Endodermal cell (in vitro differentiated cells): ENCODE measurements around the gene SIDT1. TPM values are rescaled to one million over a fixed set of nuclear protein-coding genes. Genes with fewer than 3 reads are reported as not detected.

Experiments used
- DNase-seq: peaks from one replicate; pipeline ENCODE4 v3.0.0-alpha.2; 2017
- H3K27ac ChIP-seq: 2 replicates; pipeline ENCODE4 v1.5.1; 2013; ENCODE audit warnings: mild to moderate bottlenecking, low read depth, low read length, moderate library complexity
- H3K27me3 ChIP-seq: 2 replicates; pipeline ENCODE4 v1.6.1; 2013; ENCODE audit warnings: mild to moderate bottlenecking, low read length, moderate library complexity; ENCODE audit not compliant: insufficient read depth, control insufficient read depth, poor library complexity, severe bottlenecking
- H3K36me3 ChIP-seq: 2 replicates; pipeline ENCODE4 v1.7.0; 2013; ENCODE audit warnings: mild to moderate bottlenecking, low read length, moderate library complexity; ENCODE audit not compliant: control insufficient read depth, insufficient read depth
- H3K4me1 ChIP-seq: one replicate; pipeline ENCODE4 v1.7.0; 2013; ENCODE audit warnings: low read length; ENCODE audit not compliant: control insufficient read depth, insufficient read depth
- H3K4me3 ChIP-seq: 2 replicates; pipeline ENCODE4 v1.5.1; 2013; ENCODE audit warnings: mild to moderate bottlenecking, low read length, moderate library complexity
- H3K9ac ChIP-seq: 2 replicates; pipeline ENCODE4 v1.6.1; 2013; ENCODE audit warnings: mild to moderate bottlenecking, low read length, moderate library complexity; ENCODE audit not compliant: poor library complexity, severe bottlenecking; ENCODE audit errors: extremely low read depth
- H3K9me3 ChIP-seq: 2 replicates; pipeline ENCODE4 v1.6.1; 2013; ENCODE audit warnings: mild to moderate bottlenecking, low read length, moderate library complexity; ENCODE audit not compliant: control insufficient read depth
- H3K27ac Mint-ChIP-seq: 2 replicates; pipeline ENCODE4 v1.8.0; 2020; ENCODE audit warnings: mixed read lengths
- H3K27me3 Mint-ChIP-seq: 2 replicates; pipeline ENCODE4 v1.8.0; 2021; ENCODE audit warnings: mild to moderate bottlenecking, mixed read lengths; ENCODE audit not compliant: insufficient read depth
- H3K36me3 Mint-ChIP-seq: 2 replicates; pipeline ENCODE4 v1.8.0; 2020; ENCODE audit warnings: low read depth, mixed read lengths
- H3K4me1 Mint-ChIP-seq: 2 replicates; pipeline ENCODE4 v1.8.0; 2020; ENCODE audit warnings: mixed read lengths
- H3K4me3 Mint-ChIP-seq: 2 replicates; pipeline ENCODE4 v1.8.0; 2020; ENCODE audit warnings: mild to moderate bottlenecking, moderate library complexity, mixed read lengths
- H3K9me3 Mint-ChIP-seq: 2 replicates; pipeline ENCODE4 v1.8.0; 2020; ENCODE audit warnings: mild to moderate bottlenecking, mixed read lengths
- CTCF ChIP-seq: fragments of 200-600 bp; sonication (generic); conservative IDR thresholded peaks from 2 replicates; pipeline ENCODE4 v1.5.0; 2021; ENCODE audit warnings: antibody characterized with exemption, mild to moderate bottlenecking
- WGBS, 2 experiments: methylation state at CpG; one replicate each; pipeline versions ENCODE4 v1.1.5 to v1.1.7; 2013; ENCODE audit warnings: missing lambda C conversion rate in 2 of 2, mixed read lengths in 1 of 2; ENCODE audit not compliant: insufficient coverage in 1 of 2, insufficient read length in 1 of 2; 5-methylcytosine and 5-hydroxymethylcytosine counted together
- microRNA-seq: library from miRNA; unstranded; fragments of <30 nt; microRNA quantifications from one replicate; pipeline ENCODE4 v1.2.0, GENCODE V29; 2020; ENCODE audit warnings: borderline microRNAs expressed
- total RNA-seq, 2 donors: library from RNA; stranded (reverse); fragmentation: NEBNext Ultra II Directional in 1 of 2; extraction: Animal tissue kit (Norgen Biotek cat#: 25700) in 1 of 2; gene quantifications; 2 replicates in 1 of 2; 3 replicates in 1 of 2; pipeline ENCODE4 v1.2.1, GENCODE V29; 2021

SIDT1 gene
- total RNA-seq, 2 donors from 2014 or later, result not detected

GRCh38 chr3:113676261-113676660, 143.9 kb downstream of the SIDT1 start:
- H3K9me3 ChIP-seq, result no peaks in the 10 kb centered on the region
- peaks cover 8% of the 10 kb centered on the region for H3K36me3 ChIP-seq
- DNase-seq, result no peak
- Mint-ChIP-seq H3K36me3 (peaks cover 26% of the 10 kb centered on the region), H3K27me3 (no peaks in the 10 kb centered on the region), H3K9me3 (no peaks in the 10 kb centered on the region), H3K27ac (no peak overlapping the region), H3K4me1 (no peaks in the 10 kb centered on the region), H3K4me3 (no peak overlapping the region)
- H3K27me3 ChIP-seq, result no peaks in the 10 kb centered on the region
- no peak overlapping the region for H3K27ac ChIP-seq
- H3K4me1 ChIP-seq, result no peaks in the 10 kb centered on the region
- no peak for TF ChIP-seq CTCF
- H3K9ac ChIP-seq, result no peak overlapping the region
- 88% methylated on average over 3 of the region's 3 CpGs; no CpG with 5 or more reads in 1 of the 2 experiments for WGBS, 2 experiments
- H3K4me3 ChIP-seq, result no peak overlapping the region

- no peaks in the 10 kb centered on the region for H3K27me3 Mint-ChIP-seq
- no peak for DNase-seq
- H3K27ac Mint-ChIP-seq, result no peak overlapping the region
- no CpG with 5 or more reads among the region's 1 CpG for WGBS, 2 experiments
- Histone ChIP-seq H3K27me3 (no peaks in the 10 kb centered on the region), H3K36me3 (peaks cover 5% of the 10 kb centered on the region), H3K9ac (no peak overlapping the region), H3K27ac (no peak overlapping the region), H3K9me3 (no peaks in the 10 kb centered on the region), H3K4me1 (no peaks in the 10 kb centered on the region), H3K4me3 (no peak overlapping the region)
- H3K4me1 Mint-ChIP-seq, result no peaks in the 10 kb centered on the region
- H3K4me3 Mint-ChIP-seq, result no peak overlapping the region
- TF ChIP-seq CTCF, result no peak
- H3K36me3 Mint-ChIP-seq, result peaks cover 23% of the 10 kb centered on the region
- no peaks in the 10 kb centered on the region for H3K9me3 Mint-ChIP-seq
Observed at GRCh38 chr3:113677737-113678136, 145.4 kb downstream of the SIDT1 start.

GRCh38 chr3:113678773-113679172, 146.4 kb downstream of the SIDT1 start:
- TF ChIP-seq CTCF, result no peak
- Histone ChIP-seq H3K27ac (no peak overlapping the region), H3K4me1 (no peaks in the 10 kb centered on the region), H3K4me3 (no peak overlapping the region), H3K9ac (no peak overlapping the region), H3K27me3 (no peaks in the 10 kb centered on the region), H3K9me3 (peaks cover under 1% of the 10 kb centered on the region), H3K36me3 (no peaks in the 10 kb centered on the region)
- Mint-ChIP-seq H3K4me3 (no peak overlapping the region), H3K9me3 (no peaks in the 10 kb centered on the region), H3K27me3 (no peaks in the 10 kb centered on the region), H3K36me3 (peaks cover 25% of the 10 kb centered on the region), H3K4me1 (no peaks in the 10 kb centered on the region), H3K27ac (no peak overlapping the region)
- WGBS, 2 experiments, result 100% methylated on average over 1 to 4 of the region's 4 CpGs
- DNase-seq, result no peak

Small RNA genes within 50 kb of the gene (microRNA-seq; reads per million reads assigned to microRNA genes)
- gene MIR4446, result not detected

Other genes starting within 250 kb of the SIDT1 start
- gene CFAP44, start 91.1 kb upstream of the SIDT1 start, total RNA-seq, result 1 to 10 TPM; 1.7 to 3.1 TPM
- gene SPICE1, start 17.4 kb upstream of the SIDT1 start, total RNA-seq, result 10 to 100 TPM; 20.7 to 36.2 TPM
- gene USF3, start 164.1 kb downstream of the SIDT1 start, total RNA-seq, result 10 to 100 TPM; 15.5 to 17.6 TPM
- 100 to 1,000 TPM; 137 to 150 TPM for gene NAA50, start 213.7 kb downstream of the SIDT1 start, total RNA-seq
- gene ATP6V1A, start 214.5 kb downstream of the SIDT1 start, total RNA-seq, result 10 to 100 TPM; 58.4 to 63.4 TPM